Measurements from ENCODE around the gene MREG.

The MREG gene

DNA sequence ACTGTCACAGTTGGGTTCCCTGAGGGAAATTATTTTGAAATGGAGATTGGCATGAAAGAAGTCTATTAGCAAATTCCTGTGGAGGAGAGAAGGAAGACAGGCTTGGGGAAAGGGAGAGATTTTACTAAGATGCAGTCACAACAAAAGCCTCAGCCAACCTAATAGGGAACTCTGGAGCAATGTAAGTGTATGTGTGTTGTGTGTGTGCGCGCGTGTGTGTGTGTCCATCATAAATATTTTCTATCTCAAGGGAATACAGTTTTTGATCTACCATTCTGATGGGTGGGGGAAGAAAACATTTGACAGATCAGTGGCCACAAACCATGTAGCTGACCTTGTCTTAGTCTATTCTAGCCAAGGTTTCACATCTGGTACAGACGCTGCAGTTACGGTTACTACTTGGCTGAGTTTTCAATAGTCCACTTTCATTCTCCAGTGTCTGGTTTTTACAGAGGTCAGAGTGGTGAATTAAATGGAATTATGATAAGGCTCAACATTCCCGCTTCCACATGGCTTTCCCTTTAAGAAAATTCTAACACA, 72.6 kb downstream of the MREG start:
- Histone ChIP-seq H3K4me3 (ENCODE audit: insufficient read length, low read depth) (no peak overlapping the region), H3K36me3 (ENCODE audit: insufficient read depth, insufficient read length, low read length) (peaks cover 18% of the 10 kb centered on the region), H3K9me3 (ENCODE audit: insufficient read depth, low read length) (no peaks in the 10 kb centered on the region), H3K9ac (ENCODE audit: insufficient read length, low read depth) (no peak overlapping the region), H3K27me3 (ENCODE audit: insufficient read depth, insufficient read length) (no peaks in the 10 kb centered on the region), H3K4me1 (ENCODE audit: insufficient read depth, insufficient read length) (no peaks in the 10 kb centered on the region)
- no peak for DNase-seq (ENCODE audit: low read depth, low spot score)
- TF ChIP-seq YY1 (IDR thresholded peaks at IDR 0.05; ENCODE audit: insufficient read depth, insufficient read length) (no peak), ZNF274 (IDR thresholded peaks at IDR 0.05; ENCODE audit: low read depth, low read length) (no peak), SUZ12 (IDR thresholded peaks at IDR 0.05; ENCODE audit: extremely low read depth, insufficient read depth, insufficient read length) (no peak)

DNA sequence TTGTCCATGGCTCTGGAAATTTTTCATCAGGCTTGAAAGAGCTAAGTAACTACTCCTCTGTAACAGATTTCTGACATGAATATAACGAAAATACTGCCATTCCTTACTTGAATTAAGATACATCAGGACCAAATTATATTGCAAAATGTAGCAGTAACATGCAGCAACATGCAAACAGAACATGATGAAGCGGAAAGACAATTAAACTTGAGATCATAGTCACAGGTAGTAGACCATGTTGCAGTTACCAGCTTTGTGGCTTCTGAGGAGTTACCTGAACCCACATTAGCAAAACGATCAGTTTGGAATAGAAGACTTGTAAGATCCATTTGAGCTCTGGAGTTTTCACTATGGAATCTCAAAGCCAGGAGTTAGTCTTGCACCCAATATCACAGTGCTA, 76.2 kb downstream of the MREG start:
- Histone ChIP-seq H3K9ac (ENCODE audit: insufficient read length, low read depth) (no peak overlapping the region), H3K9me3 (ENCODE audit: insufficient read depth, low read length) (no peaks in the 10 kb centered on the region), H3K36me3 (ENCODE audit: insufficient read depth, insufficient read length, low read length) (peaks cover 8% of the 10 kb centered on the region), H3K4me1 (ENCODE audit: insufficient read depth, insufficient read length) (no peaks in the 10 kb centered on the region), H3K4me3 (ENCODE audit: insufficient read length, low read depth) (no peak overlapping the region), H3K27me3 (ENCODE audit: insufficient read depth, insufficient read length) (no peaks in the 10 kb centered on the region)
- TF ChIP-seq SUZ12 (IDR thresholded peaks at IDR 0.05; ENCODE audit: extremely low read depth, insufficient read depth, insufficient read length) (no peak), YY1 (IDR thresholded peaks at IDR 0.05; ENCODE audit: insufficient read depth, insufficient read length) (no peak), ZNF274 (IDR thresholded peaks at IDR 0.05; ENCODE audit: low read depth, low read length) (no peak)
- no peak for DNase-seq (ENCODE audit: low read depth, low spot score)

DNA sequence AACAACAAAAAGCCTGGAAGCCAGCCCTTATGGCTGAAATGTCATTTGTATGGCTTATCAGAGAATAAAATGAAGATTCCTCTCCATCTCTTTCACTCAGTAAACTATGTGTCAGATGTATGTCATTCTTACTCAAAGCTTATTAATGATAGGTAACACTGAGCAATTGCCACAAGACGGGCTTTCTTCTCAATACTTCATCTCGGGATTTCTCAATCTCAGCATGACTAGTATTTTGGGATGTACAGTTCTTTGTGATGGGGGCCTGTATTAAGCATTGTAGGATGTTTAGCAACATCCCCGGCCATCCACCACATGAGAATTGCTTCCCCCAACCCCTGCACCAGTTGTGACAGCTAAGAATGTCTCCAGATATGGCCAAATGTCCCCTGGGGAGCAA, 80.2 kb downstream of the MREG start:
- Histone ChIP-seq H3K27me3 (ENCODE audit: insufficient read depth, insufficient read length) (no peaks in the 10 kb centered on the region), H3K36me3 (ENCODE audit: insufficient read depth, insufficient read length, low read length) (no peaks in the 10 kb centered on the region)
- DNase-seq (ENCODE audit: low read depth, low spot score): no peak

DNA sequence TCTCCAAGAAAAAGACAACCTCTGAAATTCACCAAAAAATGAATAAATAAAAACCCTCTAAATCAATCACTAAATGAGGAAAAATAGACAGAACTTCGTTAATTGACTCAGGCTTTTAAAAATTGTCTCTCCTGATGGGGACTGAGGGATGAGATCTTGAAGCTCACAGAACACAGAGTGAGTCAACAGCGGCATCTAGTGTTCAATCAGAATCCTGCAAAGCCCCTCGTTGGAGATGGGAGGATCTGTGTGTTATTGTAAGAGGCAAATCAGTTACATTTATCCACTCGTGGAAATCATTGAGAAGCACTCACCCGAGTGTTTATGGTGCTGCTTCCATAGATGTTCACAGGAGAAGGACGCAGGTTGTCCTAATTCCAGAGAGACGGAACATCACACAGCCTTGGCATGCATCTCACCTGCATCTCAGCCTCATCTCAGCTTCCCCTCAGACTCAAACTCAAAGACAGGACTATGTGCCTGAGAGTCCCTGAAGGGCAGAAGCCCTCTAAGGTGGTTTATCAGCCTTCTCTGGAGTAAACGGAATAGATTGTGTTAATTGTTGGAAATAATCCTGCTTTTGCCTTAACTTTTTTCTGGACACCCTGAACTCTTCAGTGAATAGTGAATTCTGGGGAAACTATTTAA, 82.0 kb downstream of the MREG start:
- DNase-seq (ENCODE audit: low read depth, low spot score): peak; percentile 75
- Histone ChIP-seq H3K4me3 (ENCODE audit: insufficient read length, low read depth) (no peak overlapping the region), H3K9me3 (ENCODE audit: insufficient read depth, low read length) (peaks cover 18% of the 10 kb centered on the region), H3K4me1 (ENCODE audit: insufficient read depth, insufficient read length) (peaks cover 6% of the 10 kb centered on the region), H3K36me3 (ENCODE audit: insufficient read depth, insufficient read length, low read length) (no peaks in the 10 kb centered on the region), H3K27me3 (ENCODE audit: insufficient read depth, insufficient read length) (no peaks in the 10 kb centered on the region), H3K9ac (ENCODE audit: insufficient read length, low read depth) (no peak overlapping the region)
- TF ChIP-seq YY1 (IDR thresholded peaks at IDR 0.05; ENCODE audit: insufficient read depth, insufficient read length) (no peak), ZNF274 (IDR thresholded peaks at IDR 0.05; ENCODE audit: low read depth, low read length) (no peak), SUZ12 (IDR thresholded peaks at IDR 0.05; ENCODE audit: extremely low read depth, insufficient read depth, insufficient read length) (no peak)

More for the DNA sequence above, 80.2 kb downstream of the MREG start:
- TF ChIP-seq ZNF274 (IDR thresholded peaks at IDR 0.05; ENCODE audit: low read depth, low read length) (no peak), SUZ12 (IDR thresholded peaks at IDR 0.05; ENCODE audit: extremely low read depth, insufficient read depth, insufficient read length) (no peak), YY1 (IDR thresholded peaks at IDR 0.05; ENCODE audit: insufficient read depth, insufficient read length) (no peak)
- Histone ChIP-seq H3K9ac (ENCODE audit: insufficient read length, low read depth) (no peak overlapping the region), H3K4me3 (ENCODE audit: insufficient read length, low read depth) (no peak overlapping the region), H3K9me3 (ENCODE audit: insufficient read depth, low read length) (peaks cover 14% of the 10 kb centered on the region), H3K4me1 (ENCODE audit: insufficient read depth, insufficient read length) (peaks cover 4% of the 10 kb centered on the region)

DNA sequence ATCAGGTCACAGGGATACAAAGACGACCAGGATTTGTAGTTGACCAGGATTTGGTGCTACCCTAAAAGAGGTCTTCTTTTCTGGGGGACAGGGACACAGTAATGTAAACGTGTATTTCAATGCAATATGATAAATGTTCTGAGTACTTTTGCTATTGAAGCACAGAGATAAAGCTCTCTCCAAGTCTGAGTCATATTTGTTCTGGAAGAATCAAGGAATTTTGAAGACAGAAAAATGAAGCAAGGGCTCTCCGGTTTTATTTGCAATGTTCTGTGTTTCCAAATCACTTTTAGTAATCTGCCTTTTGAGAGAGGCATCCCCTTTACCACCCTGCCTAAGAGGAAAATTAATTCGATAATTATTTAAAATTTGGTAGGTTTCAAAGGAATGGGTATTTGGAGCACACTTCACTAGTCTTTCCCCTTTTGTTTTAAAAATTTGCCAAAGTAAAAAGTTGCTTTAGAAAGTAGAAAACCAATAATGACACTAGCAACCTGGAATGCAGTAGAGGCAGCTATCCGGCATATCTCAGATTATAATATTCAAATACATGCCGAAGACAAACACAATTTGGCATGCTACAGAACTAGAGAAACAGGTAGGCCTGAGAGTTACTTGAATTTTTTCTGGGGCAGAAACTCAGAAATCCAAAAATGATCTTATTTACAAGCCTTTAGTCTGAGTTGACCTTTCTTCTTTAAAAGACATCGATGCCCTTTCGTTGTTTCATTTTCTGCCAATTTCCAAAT, 82.7 kb downstream of the MREG start:
- peaks cover 6% of the 10 kb centered on the region for H3K4me1 ChIP-seq (ENCODE audit: insufficient read depth, insufficient read length)
- DNase-seq (ENCODE audit: low read depth, low spot score): no peak
- H3K9me3 ChIP-seq (ENCODE audit: insufficient read depth, low read length): peaks cover 18% of the 10 kb centered on the region
- no peaks in the 10 kb centered on the region for H3K36me3 ChIP-seq (ENCODE audit: insufficient read depth, insufficient read length, low read length)
- H3K9ac ChIP-seq (ENCODE audit: insufficient read length, low read depth): no peak overlapping the region
- H3K27me3 ChIP-seq (ENCODE audit: insufficient read depth, insufficient read length): no peaks in the 10 kb centered on the region
- TF ChIP-seq YY1 (IDR thresholded peaks at IDR 0.05; ENCODE audit: insufficient read depth, insufficient read length) (no peak), ZNF274 (IDR thresholded peaks at IDR 0.05; ENCODE audit: low read depth, low read length) (no peak), SUZ12 (IDR thresholded peaks at IDR 0.05; ENCODE audit: extremely low read depth, insufficient read depth, insufficient read length) (no peak)
- H3K4me3 ChIP-seq (ENCODE audit: insufficient read length, low read depth): no peak overlapping the region

DNA sequence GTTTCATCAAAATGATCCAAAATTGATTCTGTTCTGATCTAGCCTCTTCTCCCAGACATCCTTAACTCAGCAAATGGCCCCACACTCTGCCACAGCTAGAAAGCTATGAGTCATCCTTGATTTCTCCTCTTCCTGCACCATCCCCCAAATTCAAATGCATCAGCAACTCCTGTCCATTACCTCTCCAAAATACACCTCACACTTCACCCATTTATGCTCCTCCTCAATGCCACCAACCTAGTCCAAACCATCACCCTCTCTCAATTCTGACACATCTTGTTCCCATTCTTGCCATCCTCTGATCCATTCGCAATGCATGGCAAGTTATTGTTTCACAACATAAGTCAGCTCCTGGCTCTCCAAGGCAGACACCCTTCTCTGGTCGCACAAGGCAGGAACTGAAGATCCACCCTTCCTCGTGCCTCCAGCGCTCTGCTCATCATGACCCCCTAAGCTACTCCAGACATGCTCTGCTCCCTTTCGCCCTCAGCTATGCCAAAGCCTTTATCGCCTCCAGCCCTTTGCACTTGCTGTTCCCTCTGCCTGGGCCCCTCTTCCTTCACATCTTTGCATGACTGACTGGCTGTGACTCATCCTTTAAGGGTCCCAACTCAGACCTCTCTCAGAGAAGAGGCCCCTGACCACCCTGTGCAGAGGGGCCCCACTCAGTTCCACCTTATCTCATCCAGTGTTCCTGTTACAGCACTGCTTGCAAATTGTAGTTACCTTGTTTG, 83.6 kb downstream of the MREG start:
- peaks cover 18% of the 10 kb centered on the region for H3K9me3 ChIP-seq (ENCODE audit: insufficient read depth, low read length)
- H3K4me1 ChIP-seq (ENCODE audit: insufficient read depth, insufficient read length): peaks cover 6% of the 10 kb centered on the region
- DNase-seq (ENCODE audit: low read depth, low spot score): no peak
- TF ChIP-seq SUZ12 (IDR thresholded peaks at IDR 0.05; ENCODE audit: extremely low read depth, insufficient read depth, insufficient read length): no peak
- no peak for TF ChIP-seq YY1 (IDR thresholded peaks at IDR 0.05; ENCODE audit: insufficient read depth, insufficient read length)
- TF ChIP-seq ZNF274 (IDR thresholded peaks at IDR 0.05; ENCODE audit: low read depth, low read length): no peak
- no peaks in the 10 kb centered on the region for H3K27me3 ChIP-seq (ENCODE audit: insufficient read depth, insufficient read length)
- no peaks in the 10 kb centered on the region for H3K36me3 ChIP-seq (ENCODE audit: insufficient read depth, insufficient read length, low read length)
- no peak overlapping the region for H3K9ac ChIP-seq (ENCODE audit: insufficient read length, low read depth)
- H3K4me3 ChIP-seq (ENCODE audit: insufficient read length, low read depth): no peak overlapping the region

Measured in NT2/D1 (cell line).